Measurements from ENCODE around the gene BBS9. TPM values are rescaled to one million over a fixed set of nuclear protein-coding genes. Genes with fewer than 3 reads are reported as not detected.

The BBS9 gene
- total and polyA plus RNA-seq, 2 donors (not counting 1 experiment from before 2014, with no cell fraction given): 8.4 to 45.2 TPM

GRCh38 chr7:33251301-33251700 is 121.9 kb downstream of the BBS9 start:
- CTCF ChIA-PET: no interaction called here

GRCh38 chr7:33258491-33258951 is 129.2 kb downstream of the BBS9 start:
- intact Hi-C loops (cut with micrococcal nuclease): no loop called here
- H3K9me3 Mint-ChIP-seq (ENCODE audit: insufficient read depth): no peaks in the 10 kb centered on the region
- Histone ChIP-seq H3K27me3 (replicated peaks in 1 of 4; ENCODE audit: control extremely low read depth in 1 of 4, control insufficient read depth in 3 of 4, insufficient read depth in 4 of 4, low read length in 3 of 4) (no peaks in the 10 kb centered on the region), H3K36me3 (replicated peaks in 1 of 2; ENCODE audit: control extremely low read depth in 1 of 2, control insufficient read depth in 1 of 2, extremely low read depth in 1 of 2, insufficient read depth in 2 of 2, low read length in 1 of 2) (no peaks in the 10 kb centered on the region), H3K4me3 (ENCODE audit: control extremely low read depth in 1 of 5, extremely low read depth in 1 of 5, insufficient read depth in 1 of 5, low read depth in 2 of 5, low read length in 4 of 5) (no peak overlapping the region), H3K79me2 (ENCODE audit: control insufficient read depth, insufficient read depth, low read length) (no peaks in the 10 kb centered on the region), H3K27ac (ENCODE audit: low read length in 2 of 2) (no peak overlapping the region), H3K4me1 (ENCODE audit: control insufficient read depth in 2 of 2, insufficient read depth in 2 of 2, low read length in 2 of 2) (no peaks in the 10 kb centered on the region), H3K9me3 (ENCODE audit: control extremely low read depth in 1 of 3, control insufficient read depth in 2 of 3, insufficient read depth in 1 of 3, low read length in 2 of 3) (no peaks in the 10 kb centered on the region), H3K4me2 (replicated peaks; ENCODE audit: low read depth, low read length, poor library complexity, severe bottlenecking) (no peak overlapping the region), H2AFZ (ENCODE audit: insufficient read depth, low read depth, low read length, poor library complexity, severe bottlenecking) (no peak overlapping the region), H3K9ac (ENCODE audit: low read length) (no peak overlapping the region), H4K20me1 (ENCODE audit: control insufficient read depth, insufficient read depth, low read length, poor library complexity, severe bottlenecking) (no peaks in the 10 kb centered on the region)
- no peak for TF ChIP-seq CTCF (IDR thresholded peaks at IDR 0.05)
- TF ChIP-seq EZH2 (IDR thresholded peaks at IDR 0.05; ENCODE audit: borderline replicate concordance, insufficient read depth, low read depth, low read length, poor library complexity, severe bottlenecking): no peak
- no peaks in the 10 kb centered on the region for H3K4me1 Mint-ChIP-seq
- no peak overlapping the region for H3K27ac Mint-ChIP-seq
- no peak for ATAC-seq (ENCODE audit: low read depth)
- ChIA-PET POLR2A (no interaction called here), CTCF (no interaction called here)
- no peak for DNase-seq
- no peaks in the 10 kb centered on the region for H3K27me3 Mint-ChIP-seq
- H3K4me3 Mint-ChIP-seq: no peak overlapping the region

More at GRCh38 chr7:33251301-33251700, 121.9 kb downstream of the BBS9 start:
- no peaks in the 10 kb centered on the region for H3K9me3 ChIP-seq (ENCODE audit: control extremely low read depth in 1 of 3, control insufficient read depth in 2 of 3, insufficient read depth in 1 of 3, low read length in 2 of 3)
- Mint-ChIP-seq H3K27me3 (no peaks in the 10 kb centered on the region), H3K4me1 (no peaks in the 10 kb centered on the region), H3K9me3 (ENCODE audit: insufficient read depth) (peaks cover 3% of the 10 kb centered on the region), H3K27ac (no peak overlapping the region), H3K4me3 (no peak overlapping the region)
- no peak overlapping the region for H3K9ac ChIP-seq (ENCODE audit: low read length)
- H3K79me2 ChIP-seq (ENCODE audit: control insufficient read depth, insufficient read depth, low read length): no peaks in the 10 kb centered on the region
- no peak overlapping the region for H3K4me3 ChIP-seq (ENCODE audit: control extremely low read depth in 1 of 5, extremely low read depth in 1 of 5, insufficient read depth in 1 of 5, low read depth in 2 of 5, low read length in 4 of 5)
- no peaks in the 10 kb centered on the region for H4K20me1 ChIP-seq (ENCODE audit: control insufficient read depth, insufficient read depth, low read length, poor library complexity, severe bottlenecking)
- no peaks in the 10 kb centered on the region for H3K4me1 ChIP-seq (ENCODE audit: control insufficient read depth in 2 of 2, insufficient read depth in 2 of 2, low read length in 2 of 2)
- DNase-seq (no peak), ATAC-seq (ENCODE audit: low read depth) (no peak)
- intact Hi-C loops (cut with micrococcal nuclease): no loop called here
- no peak overlapping the region for H2AFZ ChIP-seq (ENCODE audit: insufficient read depth, low read depth, low read length, poor library complexity, severe bottlenecking)
- no peak overlapping the region for H3K4me2 ChIP-seq (replicated peaks; ENCODE audit: low read depth, low read length, poor library complexity, severe bottlenecking)
- H3K27me3 ChIP-seq (replicated peaks in 1 of 4; ENCODE audit: control extremely low read depth in 1 of 4, control insufficient read depth in 3 of 4, insufficient read depth in 4 of 4, low read length in 3 of 4): no peaks in the 10 kb centered on the region
- TF ChIP-seq EZH2 (IDR thresholded peaks at IDR 0.05; ENCODE audit: borderline replicate concordance, insufficient read depth, low read depth, low read length, poor library complexity, severe bottlenecking) (no peak), CTCF (IDR thresholded peaks at IDR 0.05) (no peak)
- POLR2A ChIA-PET: no interaction called here
- H3K36me3 ChIP-seq (replicated peaks in 1 of 2; ENCODE audit: control extremely low read depth in 1 of 2, control insufficient read depth in 1 of 2, extremely low read depth in 1 of 2, insufficient read depth in 2 of 2, low read length in 1 of 2): no peaks in the 10 kb centered on the region
- no peak overlapping the region for H3K27ac ChIP-seq (ENCODE audit: low read length in 2 of 2)

Measured in B cell (primary cell).